MCF 10A (cell line): ENCODE data around the gene ZNF70. TPM values are rescaled to one million over a fixed set of nuclear protein-coding genes. Genes with fewer than 3 reads are reported as not detected.

Experiments
- BruUV-seq: library from RNA; stranded (reverse); fragments of 400-500 nt; replicated peaks from 2 replicates; lab custom pipeline; 2021; lab: Mats Ljungman, UMichigan
- CTCF ChIA-PET: fragments of 300-600 bp; sonication (Branson Sonifier 250); formaldehyde crosslinking; extraction: SDS; loops from one replicate; lab custom pipeline; 2021; ENCODE audit warnings: antibody characterized with exemption, inconsistent platforms; lab: Yijun Ruan, JAX
- POLR2A ChIA-PET: fragments of 300-600, 350-650 bp; sonication (Branson Sonifier 250); formaldehyde crosslinking; extraction: SDS; loops from one replicate; lab custom pipeline; 2020; ENCODE audit warnings: antibody characterized with exemption, inconsistent platforms; lab: Yijun Ruan, JAX
- DNase-seq: peaks from one replicate; pipeline ENCODE4 v3.0.0-alpha.2; 2018; ENCODE audit not compliant: unreplicated experiment
- H3K27ac Mint-ChIP-seq: one replicate; pipeline ENCODE4 v1.8.0; 2022; ENCODE audit warnings: mild to moderate bottlenecking, low read depth, mixed read lengths; ENCODE audit not compliant: unreplicated experiment
- H3K27me3 Mint-ChIP-seq: one replicate; pipeline ENCODE4 v1.8.0; 2022; ENCODE audit warnings: mixed read lengths; ENCODE audit not compliant: insufficient read depth, unreplicated experiment
- H3K36me3 Mint-ChIP-seq: one replicate; pipeline ENCODE4 v1.8.0; 2022; ENCODE audit warnings: mild to moderate bottlenecking, moderate library complexity, mixed read lengths; ENCODE audit not compliant: insufficient read depth, unreplicated experiment
- H3K4me1 Mint-ChIP-seq: one replicate; pipeline ENCODE4 v1.8.0; 2022; ENCODE audit warnings: mixed read lengths; ENCODE audit not compliant: insufficient read depth, unreplicated experiment
- H3K4me3 Mint-ChIP-seq: one replicate; pipeline ENCODE4 v1.8.0; 2022; ENCODE audit warnings: mild to moderate bottlenecking, moderate library complexity, mixed read lengths; ENCODE audit not compliant: unreplicated experiment
- H3K9me3 Mint-ChIP-seq: one replicate; pipeline ENCODE4 v1.8.0; 2022; ENCODE audit warnings: mixed read lengths; ENCODE audit not compliant: unreplicated experiment
- CTCF ChIP-seq: fragments of 200-600 bp; IDR thresholded peaks from one replicate; pipeline ENCODE4 v1.8.0; 2022; ENCODE audit warnings: antibody characterized with exemption, mild to moderate bottlenecking; ENCODE audit not compliant: unreplicated experiment
- intact Hi-C: fragments of 100-400 bp; cut with micrococcal nuclease; formaldehyde crosslinking; loops from 2 replicates; pipeline ENCODE4 v1.14.1; 2022
- total RNA-seq: library from RNA; stranded (reverse); gene quantifications from 2 replicates; pipeline ENCODE4 v1.2.3, GENCODE V29; 2022

The ZNF70 gene
- total RNA-seq, 1 experiment from 2014 or later = 3.3 TPM

- intact Hi-C loops = no loop called here
- Mint-ChIP-seq H3K36me3 (peaks cover 6% of the 10 kb centered on the region), H3K27ac (no peak overlapping the region), H3K27me3 (no peaks in the 10 kb centered on the region), H3K4me1 (peaks cover 18% of the 10 kb centered on the region), H3K9me3 (no peaks in the 10 kb centered on the region), H3K4me3 (no peak overlapping the region)
- TF ChIP-seq CTCF = no peak
- no peak for DNase-seq
- ChIA-PET CTCF (interaction anchor here (0.8 to 1.8 kb wide), 5 partner anchors 9 to 186 kb away, joined by 3 to 4 read pairs (median 4); partner anchors contain the start of gene CHCHD10), POLR2A (interaction anchor here (1.2 to 2.3 kb wide), 3 partner anchors 10 to 118 kb away, joined by 4 to 8 read pairs (median 6); partner anchors contain the start of gene MIF)
- BruUV-seq = no TSS peak
Measured at GRCh38 chr22:23775779-23776375, 25.0 kb upstream of the ZNF70 start.

- BruUV-seq = no TSS peak
- Mint-ChIP-seq H3K27me3 (no peaks in the 10 kb centered on the region), H3K4me1 (peaks cover 15% of the 10 kb centered on the region), H3K36me3 (peaks cover 6% of the 10 kb centered on the region), H3K4me3 (no peak overlapping the region), H3K27ac (no peak overlapping the region), H3K9me3 (no peaks in the 10 kb centered on the region)
- CTCF ChIA-PET = interaction anchor here (0.6 to 1.8 kb wide), 7 partner anchors 14 to 185 kb away, joined by 3 to 6 read pairs (median 3); no protein-coding TSS in a partner anchor
- no peak for DNase-seq
- POLR2A ChIA-PET = interaction anchor here (0.5 to 2.3 kb wide), 6 partner anchors 11 to 303 kb away, joined by 3 to 8 read pairs (median 4); partner anchors contain the start of gene MIF
- intact Hi-C loops = no loop called here
- TF ChIP-seq CTCF = no peak
Measured at GRCh38 chr22:23774922-23775436, 24.1 kb upstream of the ZNF70 start.

- Mint-ChIP-seq H3K4me3 (no peak overlapping the region), H3K36me3 (peaks cover 6% of the 10 kb centered on the region), H3K4me1 (peaks cover 15% of the 10 kb centered on the region), H3K9me3 (no peaks in the 10 kb centered on the region), H3K27ac (no peak overlapping the region), H3K27me3 (no peaks in the 10 kb centered on the region)
- CTCF ChIA-PET = interaction anchor here (0.6 to 1.8 kb wide), 6 partner anchors 15 to 92 kb away, joined by 3 to 6 read pairs (median 3); no protein-coding TSS in a partner anchor
- POLR2A ChIA-PET = interaction anchor here (1.0 to 2.3 kb wide), 5 partner anchors 12 to 120 kb away, joined by 3 to 8 read pairs (median 4); partner anchors contain the start of gene MIF
- intact Hi-C loops = no loop called here
- no TSS peak for BruUV-seq
- TF ChIP-seq CTCF = no peak
- DNase-seq = no peak
Measured at GRCh38 chr22:23774114-23774921, 23.4 kb upstream of the ZNF70 start.
